ENCODE measurements around the gene C9orf72. TPM values are rescaled to one million over a fixed set of nuclear protein-coding genes. Genes with fewer than 3 reads are reported as not detected.
A peak's percentile ranks its signal among the peaks of the same experiment; 100 is the strongest.

The C9orf72 gene
- total and polyA plus RNA-seq, 9 of the 15 experiments (the other 6 are each of a cell fraction or from before 2014, with no cell fraction given), result 2.3 to 7.3 (median 4.1) TPM

DNA sequence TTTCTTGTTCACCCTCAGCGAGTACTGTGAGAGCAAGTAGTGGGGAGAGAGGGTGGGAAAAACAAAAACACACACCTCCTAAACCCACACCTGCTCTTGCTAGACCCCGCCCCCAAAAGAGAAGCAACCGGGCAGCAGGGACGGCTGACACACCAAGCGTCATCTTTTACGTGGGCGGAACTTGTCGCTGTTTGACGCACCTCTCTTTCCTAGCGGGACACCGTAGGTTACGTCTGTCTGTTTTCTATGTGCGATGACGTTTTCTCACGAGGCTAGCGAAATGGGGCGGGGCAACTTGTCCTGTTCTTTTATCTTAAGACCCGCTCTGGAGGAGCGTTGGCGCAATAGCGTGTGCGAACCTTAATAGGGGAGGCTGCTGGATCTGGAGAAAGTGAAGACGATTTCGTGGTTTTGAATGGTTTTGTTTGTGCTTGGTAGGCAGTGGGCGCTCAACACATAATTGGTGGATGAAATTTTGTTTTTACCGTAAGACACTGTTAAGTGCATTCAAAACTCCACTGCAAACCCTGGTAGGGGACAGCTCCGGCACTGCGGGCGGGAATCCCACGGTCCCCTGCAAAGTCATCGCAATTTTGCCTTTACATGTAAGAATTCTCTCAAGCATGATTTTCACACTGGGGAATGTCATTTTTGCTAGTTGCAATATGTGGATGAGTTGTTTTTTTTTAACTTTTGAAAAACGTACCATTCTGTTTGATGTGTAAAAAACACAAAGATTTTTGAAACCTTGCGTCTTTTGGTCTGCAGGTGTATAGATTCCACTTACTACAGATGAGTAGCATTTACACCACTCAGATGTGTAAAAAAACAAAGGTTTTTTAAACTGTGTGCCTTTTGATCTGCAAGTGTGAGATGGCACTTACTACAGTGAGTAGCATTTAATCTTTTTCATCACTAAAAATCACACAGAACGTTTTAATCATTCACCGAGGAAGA, 631 bp upstream of the C9orf72 start (continued):
- TF ChIP-seq PRDM10 (IDR thresholded peaks at IDR 0.05; ENCODE audit: partially characterized antibody) (peak; percentile 28), THAP7 (CRISPR knock-in tag; IDR thresholded peaks at IDR 0.05) (no peak), U2AF2 (optimal IDR thresholded peaks at IDR 0.05; ENCODE audit: low read depth, low read length) (no peak), MIER1 (IDR thresholded peaks at IDR 0.05; ENCODE audit: low read depth) (no peak), KLF1 (tag; IDR thresholded peaks at IDR 0.05) (no peak), ZSCAN29 (IDR thresholded peaks at IDR 0.05) (no peak), ZNF175 (CRISPR knock-in tag; IDR thresholded peaks at IDR 0.05; ENCODE audit: low read depth) (no peak), ZNF639 (CRISPR knock-in tag; conservative IDR thresholded peaks at IDR 0.05 in 1 of 2, IDR thresholded peaks at IDR 0.05 in 1 of 2) (0 out of 4 replicates have a peak, but pooled peaks of 1 of the 2 experiments have one; percentile 33), KHSRP (IDR thresholded peaks at IDR 0.05) (peak; percentile 56; the same call in 1 of the 2 replicates), KLF6 (CRISPR knock-in tag; IDR thresholded peaks at IDR 0.05; ENCODE audit: borderline replicate concordance) (no peak), FOXA3 (CRISPR knock-in tag; conservative IDR thresholded peaks at IDR 0.05 in 1 of 2, IDR thresholded peaks at IDR 0.05 in 1 of 2) (no peak), CCNT2 (IDR thresholded peaks at IDR 0.05; ENCODE audit: borderline replicate concordance, extremely low read depth, insufficient read length, low read depth, low read length) (no peak), CBX3 (IDR thresholded peaks at IDR 0.05; ENCODE audit: borderline replicate concordance in 1 of 2, low read length in 2 of 2) (no peak), TCF7 (IDR thresholded peaks at IDR 0.05; ENCODE audit: borderline replicate concordance) (no peak; the same call in 1 of the 2 replicates), RUNX1 (IDR thresholded peaks at IDR 0.05; ENCODE audit: low read depth) (no peak), ADNP (tag; IDR thresholded peaks at IDR 0.05) (no peak), KAT8 (IDR thresholded peaks at IDR 0.05; ENCODE audit: low read depth) (no peak), ZNF77 (CRISPR knock-in tag; IDR thresholded peaks at IDR 0.05) (no peak)
- TF ChIP-seq, protein P1, sequence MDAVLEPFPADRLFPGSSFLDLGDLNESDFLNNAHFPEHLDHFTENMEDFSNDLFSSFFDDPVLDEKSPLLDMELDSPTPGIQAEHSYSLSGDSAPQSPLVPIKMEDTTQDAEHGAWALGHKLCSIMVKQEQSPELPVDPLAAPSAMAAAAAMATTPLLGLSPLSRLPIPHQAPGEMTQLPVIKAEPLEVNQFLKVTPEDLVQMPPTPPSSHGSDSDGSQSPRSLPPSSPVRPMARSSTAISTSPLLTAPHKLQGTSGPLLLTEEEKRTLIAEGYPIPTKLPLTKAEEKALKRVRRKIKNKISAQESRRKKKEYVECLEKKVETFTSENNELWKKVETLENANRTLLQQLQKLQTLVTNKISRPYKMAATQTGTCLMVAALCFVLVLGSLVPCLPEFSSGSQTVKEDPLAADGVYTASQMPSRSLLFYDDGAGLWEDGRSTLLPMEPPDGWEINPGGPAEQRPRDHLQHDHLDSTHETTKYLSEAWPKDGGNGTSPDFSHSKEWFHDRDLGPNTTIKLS (IDR thresholded peaks at IDR 0.05; ENCODE audit: borderline replicate concordance, low read depth), result peak; percentile 54; the same call in 1 of the 2 replicates

All from K562 (cell line).